ENCODE measurements around the gene SLC10A6.

GRCh38 chr4:86791126-86791525 lies 58.1 kb downstream of the SLC10A6 start:
- TF ChIP-seq ZSCAN20 (CRISPR knock-in tag; IDR thresholded peaks at IDR 0.05) (no peak), PBX3 (IDR thresholded peaks at IDR 0.05) (no peak), MYC (IDR thresholded peaks at IDR 0.05; ENCODE audit: borderline replicate concordance, low read length) (no peak), PHF8 (IDR thresholded peaks at IDR 0.05; ENCODE audit: borderline replicate concordance, low read depth) (no peak), CEBPB (IDR thresholded peaks at IDR 0.05) (no peak), POLR2A (IDR thresholded peaks at IDR 0.05; ENCODE audit: low read length) (no peak), CTCF (IDR thresholded peaks at IDR 0.05) (no peak), HMGXB4 (CRISPR knock-in tag; IDR thresholded peaks at IDR 0.05; ENCODE audit: borderline replicate concordance) (no peak)
